ENCODE measurements around the gene ENOX1. TPM values are rescaled to one million over a fixed set of nuclear protein-coding genes. Genes with fewer than 3 reads are reported as not detected.

Gene ENOX1
- polyA plus RNA-seq, 2 of the 4 experiments (the other 2 are of a cell fraction), result 0.28 to 0.41 TPM

GRCh38 chr13:43445668-43446067, 341.1 kb downstream of the ENOX1 start:
- CTCF ChIA-PET, result interaction anchor here (0.6 kb wide), 1 partner anchor 16 kb away, joined by 3 read pairs; no protein-coding TSS in a partner anchor
- no peaks in the 10 kb centered on the region for H3K9me3 ChIP-seq
- H3K4me2 ChIP-seq, result no peak overlapping the region
- WGBS (ENCODE audit: missing lambda C conversion rate), result 50% methylated on average over 2 of the region's 2 CpGs
- ATAC-seq (no peak), DNase-seq (ENCODE audit: low read depth in 1 of 2, low spot score in 1 of 2) (no peak), FAIRE-seq (no peak)
- H3K27ac ChIP-seq, result no peak overlapping the region
- H3K4me3 ChIP-seq, result no peak overlapping the region
- POLR2A ChIA-PET, result no interaction called here
- H3K4me1 ChIP-seq, result no peaks in the 10 kb centered on the region
- no peak for TF ChIP-seq TFCP2L1 (CRISPR knock-in tag; IDR thresholded peaks at IDR 0.05)
- no peak for TF ChIP-seq SMC3 (IDR thresholded peaks at IDR 0.05)
- no peak for TF ChIP-seq MAX (IDR thresholded peaks at IDR 0.05)
- TF ChIP-seq CHD4 (IDR thresholded peaks at IDR 0.05; ENCODE audit: borderline replicate concordance), result no peak

DNA sequence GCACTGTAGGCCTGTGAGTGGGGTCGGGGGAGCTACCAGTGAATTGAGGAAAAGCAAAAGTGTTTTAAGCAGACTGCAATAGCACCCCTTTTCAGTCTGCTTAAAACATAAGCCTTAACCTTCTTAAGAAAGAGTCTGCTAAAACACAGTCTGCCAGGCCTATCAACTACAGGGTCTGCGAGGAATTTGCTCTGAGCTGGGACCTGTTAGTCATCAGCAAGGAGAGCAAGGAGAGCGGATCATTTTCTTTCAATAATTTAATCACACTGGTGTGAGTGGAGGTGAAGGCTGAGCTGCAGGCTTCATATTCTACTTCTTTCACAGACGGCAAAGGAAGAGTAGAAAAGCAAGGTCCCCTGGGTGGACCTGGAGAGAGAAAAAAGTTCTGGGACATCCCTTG, 342.7 kb downstream of the ENOX1 start:
- Histone ChIP-seq H3K27ac (no peak overlapping the region), H3K4me2 (no peak overlapping the region), H3K9me3 (no peaks in the 10 kb centered on the region), H3K4me3 (no peak overlapping the region), H3K4me1 (no peaks in the 10 kb centered on the region)
- 55% methylated on average over 4 of the region's 4 CpGs for WGBS (ENCODE audit: missing lambda C conversion rate)
- FAIRE-seq (no peak), DNase-seq (ENCODE audit: low read depth in 1 of 2, low spot score in 1 of 2) (no peak), ATAC-seq (no peak)
- TF ChIP-seq KDM5A (IDR thresholded peaks at IDR 0.05) (no peak), EP300 (IDR thresholded peaks at IDR 0.05) (no peak), FOSB (CRISPR knock-in tag; IDR thresholded peaks at IDR 0.05) (no peak), CEBPB (IDR thresholded peaks at IDR 0.05) (no peak), MYC (IDR thresholded peaks at IDR 0.05; ENCODE audit: borderline replicate concordance, low read length) (no peak), NPAS2 (CRISPR knock-in tag; IDR thresholded peaks at IDR 0.05; ENCODE audit: borderline replicate concordance) (no peak), POLR2AphosphoS2 (conservative IDR thresholded peaks at IDR 0.05; ENCODE audit: low read length) (no peak), ZSCAN20 (CRISPR knock-in tag; IDR thresholded peaks at IDR 0.05) (no peak), TFCP2L1 (CRISPR knock-in tag; IDR thresholded peaks at IDR 0.05) (no peak), ZFP36 (IDR thresholded peaks at IDR 0.05; ENCODE audit: borderline replicate concordance, partially characterized antibody) (no peak), RAD21 (conservative IDR thresholded peaks at IDR 0.05 in 1 of 2, IDR thresholded peaks at IDR 0.05 in 1 of 2) (no peak), USF2 (IDR thresholded peaks at IDR 0.05) (no peak), HES2 (IDR thresholded peaks at IDR 0.05) (no peak), RFX5 (IDR thresholded peaks at IDR 0.05) (no peak), HOXB5 (CRISPR knock-in tag; IDR thresholded peaks at IDR 0.05) (no peak)
- TF ChIP-seq, protein P1, sequence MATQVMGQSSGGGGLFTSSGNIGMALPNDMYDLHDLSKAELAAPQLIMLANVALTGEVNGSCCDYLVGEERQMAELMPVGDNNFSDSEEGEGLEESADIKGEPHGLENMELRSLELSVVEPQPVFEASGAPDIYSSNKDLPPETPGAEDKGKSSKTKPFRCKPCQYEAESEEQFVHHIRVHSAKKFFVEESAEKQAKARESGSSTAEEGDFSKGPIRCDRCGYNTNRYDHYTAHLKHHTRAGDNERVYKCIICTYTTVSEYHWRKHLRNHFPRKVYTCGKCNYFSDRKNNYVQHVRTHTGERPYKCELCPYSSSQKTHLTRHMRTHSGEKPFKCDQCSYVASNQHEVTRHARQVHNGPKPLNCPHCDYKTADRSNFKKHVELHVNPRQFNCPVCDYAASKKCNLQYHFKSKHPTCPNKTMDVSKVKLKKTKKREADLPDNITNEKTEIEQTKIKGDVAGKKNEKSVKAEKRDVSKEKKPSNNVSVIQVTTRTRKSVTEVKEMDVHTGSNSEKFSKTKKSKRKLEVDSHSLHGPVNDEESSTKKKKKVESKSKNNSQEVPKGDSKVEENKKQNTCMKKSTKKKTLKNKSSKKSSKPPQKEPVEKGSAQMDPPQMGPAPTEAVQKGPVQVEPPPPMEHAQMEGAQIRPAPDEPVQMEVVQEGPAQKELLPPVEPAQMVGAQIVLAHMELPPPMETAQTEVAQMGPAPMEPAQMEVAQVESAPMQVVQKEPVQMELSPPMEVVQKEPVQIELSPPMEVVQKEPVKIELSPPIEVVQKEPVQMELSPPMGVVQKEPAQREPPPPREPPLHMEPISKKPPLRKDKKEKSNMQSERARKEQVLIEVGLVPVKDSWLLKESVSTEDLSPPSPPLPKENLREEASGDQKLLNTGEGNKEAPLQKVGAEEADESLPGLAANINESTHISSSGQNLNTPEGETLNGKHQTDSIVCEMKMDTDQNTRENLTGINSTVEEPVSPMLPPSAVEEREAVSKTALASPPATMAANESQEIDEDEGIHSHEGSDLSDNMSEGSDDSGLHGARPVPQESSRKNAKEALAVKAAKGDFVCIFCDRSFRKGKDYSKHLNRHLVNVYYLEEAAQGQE (IDR thresholded peaks at IDR 0.05), result no peak
- TF ChIP-seq, protein P2, sequence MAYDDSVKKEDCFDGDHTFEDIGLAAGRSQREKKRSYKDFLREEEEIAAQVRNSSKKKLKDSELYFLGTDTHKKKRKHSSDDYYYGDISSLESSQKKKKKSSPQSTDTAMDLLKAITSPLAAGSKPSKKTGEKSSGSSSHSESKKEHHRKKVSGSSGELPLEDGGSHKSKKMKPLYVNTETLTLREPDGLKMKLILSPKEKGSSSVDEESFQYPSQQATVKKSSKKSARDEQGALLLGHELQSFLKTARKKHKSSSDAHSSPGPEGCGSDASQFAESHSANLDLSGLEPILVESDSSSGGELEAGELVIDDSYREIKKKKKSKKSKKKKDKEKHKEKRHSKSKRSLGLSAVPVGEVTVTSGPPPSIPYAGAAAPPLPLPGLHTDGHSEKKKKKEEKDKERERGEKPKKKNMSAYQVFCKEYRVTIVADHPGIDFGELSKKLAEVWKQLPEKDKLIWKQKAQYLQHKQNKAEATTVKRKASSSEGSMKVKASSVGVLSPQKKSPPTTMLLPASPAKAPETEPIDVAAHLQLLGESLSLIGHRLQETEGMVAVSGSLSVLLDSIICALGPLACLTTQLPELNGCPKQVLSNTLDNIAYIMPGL (CRISPR knock-in tag; IDR thresholded peaks at IDR 0.05; ENCODE audit: borderline replicate concordance), result no peak
- ChIA-PET CTCF (interaction anchor here (0.8 to 1.0 kb wide), 2 partner anchors 9 to 14 kb away, joined by 3 read pairs; no protein-coding TSS in a partner anchor), POLR2A (no interaction called here)
